GM12878 (cell line): ENCODE measurements around the gene NAALAD2. TPM values are rescaled to one million over a fixed set of nuclear protein-coding genes. Genes with fewer than 3 reads are reported as not detected.
"Not testable (repeated sequence)": the region's sequence is repeated elsewhere in the genome, so short reads cannot be mapped to it uniquely, and the experiment has no call there.

ENCODE experiments used
- ATAC-seq: fragments of 200-7000 bp; cut with Tn5 transposase; 3 replicates; pipeline ENCODE4 v1.9.1; 2020; ENCODE audit warnings: mild to moderate bottlenecking, moderate library complexity
- BruUV-seq: library from RNA; stranded (reverse); fragments of 400-500 nt; replicated peaks from 2 replicates; lab custom pipeline; 2021; lab: Mats Ljungman, UMichigan
- CTCF ChIA-PET: fragments of 300-600 bp; sonication (Branson Sonifier 250); formaldehyde crosslinking; extraction: SDS; loops from one replicate; lab custom pipeline; 2021; ENCODE audit warnings: inconsistent platforms; lab: Yijun Ruan, JAX
- POLR2A ChIA-PET: fragments of 350-600 bp; formaldehyde crosslinking; extraction: SDS; loops from one replicate; lab custom pipeline; 2021; ENCODE audit warnings: inconsistent platforms; lab: Charles Lee
- RAD21 ChIA-PET: fragments of 300-600 bp; sonication (Branson Sonifier 250); formaldehyde crosslinking; loops from one replicate; lab custom pipeline; 2023; ENCODE audit warnings: antibody characterized with exemption; ENCODE audit not compliant: unreplicated experiment; lab: Charles Lee
- SMC1A ChIA-PET: fragments of 300-600 bp; sonication (Branson Sonifier 250); formaldehyde crosslinking; loops from one replicate; lab custom pipeline; 2023; ENCODE audit not compliant: unreplicated experiment, uncharacterized antibody; lab: Charles Lee
- DNase-seq: peaks from one replicate; pipeline ENCODE4 v3.0.0-alpha.2; 2011; ENCODE audit warnings: low read depth, low spot score
- FAIRE-seq: peaks from 3 replicates; lab custom pipeline; 2011; peaks lifted over from hg19 to GRCh38; lab: Jason Lieb, UNC
- H2AFZ ChIP-seq: 2 replicates; pipeline ENCODE4 v1.6.0; 2011; ENCODE audit warnings: low read depth, low read length, control low read depth; ENCODE audit not compliant: control insufficient read depth
- H3K27ac ChIP-seq: 2 replicates; pipeline ENCODE4 v1.5.1; 2011; ENCODE audit warnings: control low read depth; ENCODE audit not compliant: control insufficient read depth, insufficient read depth
- H3K27me3 ChIP-seq, 2 experiments: replicated peaks in 1 of 2; 2 replicates each; pipeline versions ENCODE4 v1.6.0 to v1.6.1; 2011; ENCODE audit warnings: low read length in 1 of 2; ENCODE audit not compliant: control insufficient read depth in 2 of 2, insufficient read depth in 2 of 2
- H3K36me3 ChIP-seq, 2 experiments: 2 replicates each; pipeline ENCODE4 v1.5.1; 2011; ENCODE audit warnings: low read length in 1 of 2; ENCODE audit not compliant: control insufficient read depth in 2 of 2, insufficient read depth in 2 of 2
- H3K4me1 ChIP-seq: 2 replicates; pipeline ENCODE4 v1.6.1; 2011; ENCODE audit warnings: mild to moderate bottlenecking, low read length, moderate library complexity, mixed read lengths; ENCODE audit not compliant: control insufficient read depth, insufficient read depth
- H3K4me2 ChIP-seq: 2 replicates; pipeline ENCODE4 v1.6.0; 2011; ENCODE audit warnings: control low read depth; ENCODE audit not compliant: control insufficient read depth, insufficient read depth
- H3K4me3 ChIP-seq: fragments of 200-600 bp; sonication (generic); 2 replicates; pipeline ENCODE4 v1.5.1; 2016
- H3K79me2 ChIP-seq: 2 replicates; pipeline ENCODE4 v1.6.0; 2011; ENCODE audit warnings: low read length; ENCODE audit not compliant: control insufficient read depth, insufficient read depth
- H3K9ac ChIP-seq: 2 replicates; pipeline ENCODE4 v1.8.0; 2011; ENCODE audit warnings: low read length, control low read depth, mixed read lengths; ENCODE audit not compliant: control insufficient read depth, insufficient read depth
- H3K9me3 ChIP-seq: replicated peaks from 3 replicates; pipeline ENCODE4 v1.5.1; 2011; ENCODE audit warnings: mild to moderate bottlenecking, low read length; ENCODE audit not compliant: control insufficient read depth, insufficient read depth
- H4K20me1 ChIP-seq: 2 replicates; pipeline ENCODE4 v1.6.0; 2011; ENCODE audit not compliant: control insufficient read depth, insufficient read depth
- LARP7 ChIP-seq: fragments of 450-650 bp; IDR thresholded peaks from 2 replicates; pipeline ENCODE4 v1.6.1; 2017; ENCODE audit warnings: mild to moderate bottlenecking
- MEF2A ChIP-seq: IDR thresholded peaks from 2 replicates; pipeline ENCODE4 v1.6.1; 2011; ENCODE audit warnings: low read depth, mild to moderate bottlenecking, low read length, moderate library complexity; ENCODE audit not compliant: insufficient read depth
- RB1 ChIP-seq: fragments of 450-650 bp; formaldehyde crosslinking; IDR thresholded peaks from 2 replicates; pipeline ENCODE4 v1.6.1; 2017; ENCODE audit warnings: mild to moderate bottlenecking, borderline replicate concordance
- ZNF217 ChIP-seq: fragments of 450-650 bp; IDR thresholded peaks from 2 replicates; pipeline ENCODE4 v1.6.1; 2017; ENCODE audit warnings: antibody characterized with exemption, mild to moderate bottlenecking
- whole genome bisulfite sequencing: methylation state at CpG from one replicate; pipeline ENCODE4 v1.1.6; 2016; ENCODE audit warnings: low lambda C conversion rate; ENCODE audit not compliant: insufficient replicate concordance, insufficient coverage; ENCODE audit errors: missing lambda C conversion rate; 5-methylcytosine and 5-hydroxymethylcytosine counted together
- in situ Hi-C: fragments of 300-500 bp; cut with MboI; formaldehyde crosslinking; loops from 9 replicates; pipeline ENCODE4 v1.14.3; 2018; ENCODE audit warnings: mixed read lengths
- intact Hi-C: fragments of 100-400 bp; cut with micrococcal nuclease; formaldehyde crosslinking; loops from one replicate; pipeline ENCODE4 v1.14.2; 2022; ENCODE audit not compliant: unreplicated experiment
- polyA plus RNA-seq, 11 experiments: library from polyadenylated mRNA; depleted of rRNA in 4 of 11; unstranded in 6 of 11; stranded (reverse) in 5 of 11; fragments of >200 nt; fragmentation: Nextera tagmentation in 4 of 11; fragmentation: Illumina TruSeq in 1 of 11; extraction: Ambion mirVana in 4 of 11; extraction: Trizol in 1 of 11; gene quantifications; 1 replicate in 1 of 11; 2 replicates in 10 of 11; pipeline versions ENCODE4 v1.2.1 to v1.2.3, GENCODE V29; 2011 to 2016; ENCODE audit warnings: inconsistent platforms in 2 of 11, missing spikeins in 2 of 11, low read depth in 1 of 11
- total RNA-seq, 4 experiments: library from RNA; depleted of rRNA in 3 of 4; stranded (reverse); fragments of >200 nt in 3 of 4; fragmentation: Illumina TruSeq in 1 of 4; extraction: Trizol in 1 of 4; gene quantifications; 2 replicates each; pipeline versions ENCODE4 v1.2.1 to v1.2.3, GENCODE V29; 2013 to 2021
- TF ChIP-seq, protein P1 (sequence below): fragments of 450-650 bp; formaldehyde crosslinking; IDR thresholded peaks from 2 replicates; pipeline ENCODE4 v1.4.0; 2022; ENCODE audit warnings: mild to moderate bottlenecking, moderate library complexity
- TF ChIP-seq, protein P2 (sequence below), 3 experiments: IDR thresholded peaks in 2 of 3; conservative IDR thresholded peaks in 1 of 3; 2 replicates each; pipeline ENCODE4 v1.5.1; 2011; ENCODE audit warnings: low read depth in 3 of 3, low read length in 3 of 3, mild to moderate bottlenecking in 3 of 3, control low read depth in 2 of 3, moderate library complexity in 2 of 3, inconsistent platforms in 1 of 3, mixed read lengths in 1 of 3; ENCODE audit not compliant: control insufficient read depth in 2 of 3, insufficient read depth in 1 of 3; ENCODE audit errors: extremely low read depth in 1 of 3
- TF ChIP-seq, protein P3 (sequence below): fragments of 450-650 bp; IDR thresholded peaks from 2 replicates; pipeline ENCODE4 v1.6.1; 2014; ENCODE audit warnings: mild to moderate bottlenecking
- TF ChIP-seq, protein P4 (sequence below): IDR thresholded peaks from 2 replicates; pipeline ENCODE4 v1.6.1; 2012; ENCODE audit warnings: low read length, inconsistent platforms

Gene NAALAD2
- total and polyA plus RNA-seq, 10 of the 15 experiments (the other 5 are each of a cell fraction or from before 2014, with no cell fraction given), result 0.05 to 0.24 (median 0.11) TPM; not detected in 5

DNA sequence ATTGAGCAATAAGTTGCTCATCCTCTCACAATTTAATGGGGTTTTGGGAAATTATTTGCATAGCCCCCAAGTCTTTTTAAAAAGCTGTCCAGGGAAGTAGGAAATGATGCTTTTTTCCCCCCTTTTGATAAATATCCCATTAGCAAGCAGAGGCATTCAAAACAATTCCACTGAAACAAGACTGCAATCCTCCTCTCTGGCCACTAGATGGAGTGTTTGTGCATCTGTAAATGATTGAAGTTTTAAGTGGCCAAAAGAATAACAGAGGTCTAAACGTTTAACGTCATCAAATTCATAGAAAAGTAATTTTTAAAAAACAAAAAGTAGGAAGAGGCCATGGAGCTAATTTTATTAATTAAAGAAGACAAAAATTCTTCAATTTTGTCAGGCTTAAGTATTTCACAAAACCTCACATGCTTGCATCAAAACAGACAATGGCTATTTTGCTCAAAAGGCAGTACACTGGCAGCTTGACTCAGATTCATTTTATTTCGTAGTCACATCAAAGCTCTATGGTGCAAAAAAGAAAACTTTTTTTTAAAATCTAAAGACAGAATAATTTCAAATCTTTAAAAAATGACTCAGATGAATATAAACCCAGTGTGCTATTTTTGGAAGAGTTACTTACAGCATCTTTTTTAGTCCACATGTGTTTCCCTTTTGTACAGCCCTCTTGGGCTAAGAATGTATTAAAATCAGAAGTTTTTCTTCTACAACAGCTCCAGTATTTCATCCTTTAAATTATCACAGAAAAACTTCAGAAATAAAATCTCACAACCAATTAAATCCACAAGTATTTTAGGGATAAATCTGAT is 70.6 kb downstream of the NAALAD2 start (continued):
- TF ChIP-seq, protein P1, sequence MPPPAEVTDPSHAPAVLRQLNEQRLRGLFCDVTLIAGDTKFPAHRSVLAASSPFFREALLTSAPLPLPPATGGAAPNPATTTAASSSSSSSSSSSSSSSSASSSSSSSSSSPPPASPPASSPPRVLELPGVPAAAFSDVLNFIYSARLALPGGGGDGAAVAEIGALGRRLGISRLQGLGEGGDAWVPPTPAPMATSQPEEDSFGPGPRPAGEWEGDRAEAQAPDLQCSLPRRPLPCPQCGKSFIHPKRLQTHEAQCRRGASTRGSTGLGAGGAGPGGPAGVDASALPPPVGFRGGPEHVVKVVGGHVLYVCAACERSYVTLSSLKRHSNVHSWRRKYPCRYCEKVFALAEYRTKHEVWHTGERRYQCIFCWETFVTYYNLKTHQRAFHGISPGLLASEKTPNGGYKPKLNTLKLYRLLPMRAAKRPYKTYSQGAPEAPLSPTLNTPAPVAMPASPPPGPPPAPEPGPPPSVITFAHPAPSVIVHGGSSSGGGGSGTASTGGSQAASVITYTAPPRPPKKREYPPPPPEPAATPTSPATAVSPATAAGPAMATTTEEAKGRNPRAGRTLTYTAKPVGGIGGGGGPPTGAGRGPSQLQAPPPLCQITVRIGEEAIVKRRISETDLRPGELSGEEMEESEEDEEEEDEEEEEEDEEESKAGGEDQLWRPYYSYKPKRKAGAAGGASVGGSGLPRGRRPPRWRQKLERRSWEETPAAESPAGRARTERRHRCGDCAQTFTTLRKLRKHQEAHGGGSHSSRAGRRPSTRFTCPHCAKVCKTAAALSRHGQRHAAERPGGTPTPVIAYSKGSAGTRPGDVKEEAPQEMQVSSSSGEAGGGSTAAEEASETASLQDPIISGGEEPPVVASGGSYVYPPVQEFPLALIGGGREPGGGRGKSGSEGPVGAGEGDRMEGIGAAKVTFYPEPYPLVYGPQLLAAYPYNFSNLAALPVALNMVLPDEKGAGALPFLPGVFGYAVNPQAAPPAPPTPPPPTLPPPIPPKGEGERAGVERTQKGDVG (CRISPR knock-in tag), result no peak
- TF ChIP-seq, protein P2, sequence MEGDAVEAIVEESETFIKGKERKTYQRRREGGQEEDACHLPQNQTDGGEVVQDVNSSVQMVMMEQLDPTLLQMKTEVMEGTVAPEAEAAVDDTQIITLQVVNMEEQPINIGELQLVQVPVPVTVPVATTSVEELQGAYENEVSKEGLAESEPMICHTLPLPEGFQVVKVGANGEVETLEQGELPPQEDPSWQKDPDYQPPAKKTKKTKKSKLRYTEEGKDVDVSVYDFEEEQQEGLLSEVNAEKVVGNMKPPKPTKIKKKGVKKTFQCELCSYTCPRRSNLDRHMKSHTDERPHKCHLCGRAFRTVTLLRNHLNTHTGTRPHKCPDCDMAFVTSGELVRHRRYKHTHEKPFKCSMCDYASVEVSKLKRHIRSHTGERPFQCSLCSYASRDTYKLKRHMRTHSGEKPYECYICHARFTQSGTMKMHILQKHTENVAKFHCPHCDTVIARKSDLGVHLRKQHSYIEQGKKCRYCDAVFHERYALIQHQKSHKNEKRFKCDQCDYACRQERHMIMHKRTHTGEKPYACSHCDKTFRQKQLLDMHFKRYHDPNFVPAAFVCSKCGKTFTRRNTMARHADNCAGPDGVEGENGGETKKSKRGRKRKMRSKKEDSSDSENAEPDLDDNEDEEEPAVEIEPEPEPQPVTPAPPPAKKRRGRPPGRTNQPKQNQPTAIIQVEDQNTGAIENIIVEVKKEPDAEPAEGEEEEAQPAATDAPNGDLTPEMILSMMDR (IDR thresholded peaks at IDR 0.05 in 2 of 3, conservative IDR thresholded peaks at IDR 0.05 in 1 of 3; ENCODE audit: control insufficient read depth in 2 of 3, extremely low read depth in 1 of 3, insufficient read depth in 1 of 3, low read depth in 3 of 3, low read length in 3 of 3), result peak; percentile 82 to 86 (median 86)
- TF ChIP-seq MEF2A (no peak), LARP7 (no peak), RB1 (no peak), ZNF217 (no peak)
- TF ChIP-seq, protein P3, sequence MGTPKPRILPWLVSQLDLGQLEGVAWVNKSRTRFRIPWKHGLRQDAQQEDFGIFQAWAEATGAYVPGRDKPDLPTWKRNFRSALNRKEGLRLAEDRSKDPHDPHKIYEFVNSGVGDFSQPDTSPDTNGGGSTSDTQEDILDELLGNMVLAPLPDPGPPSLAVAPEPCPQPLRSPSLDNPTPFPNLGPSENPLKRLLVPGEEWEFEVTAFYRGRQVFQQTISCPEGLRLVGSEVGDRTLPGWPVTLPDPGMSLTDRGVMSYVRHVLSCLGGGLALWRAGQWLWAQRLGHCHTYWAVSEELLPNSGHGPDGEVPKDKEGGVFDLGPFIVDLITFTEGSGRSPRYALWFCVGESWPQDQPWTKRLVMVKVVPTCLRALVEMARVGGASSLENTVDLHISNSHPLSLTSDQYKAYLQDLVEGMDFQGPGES, result no peak
- TF ChIP-seq, protein P4, sequence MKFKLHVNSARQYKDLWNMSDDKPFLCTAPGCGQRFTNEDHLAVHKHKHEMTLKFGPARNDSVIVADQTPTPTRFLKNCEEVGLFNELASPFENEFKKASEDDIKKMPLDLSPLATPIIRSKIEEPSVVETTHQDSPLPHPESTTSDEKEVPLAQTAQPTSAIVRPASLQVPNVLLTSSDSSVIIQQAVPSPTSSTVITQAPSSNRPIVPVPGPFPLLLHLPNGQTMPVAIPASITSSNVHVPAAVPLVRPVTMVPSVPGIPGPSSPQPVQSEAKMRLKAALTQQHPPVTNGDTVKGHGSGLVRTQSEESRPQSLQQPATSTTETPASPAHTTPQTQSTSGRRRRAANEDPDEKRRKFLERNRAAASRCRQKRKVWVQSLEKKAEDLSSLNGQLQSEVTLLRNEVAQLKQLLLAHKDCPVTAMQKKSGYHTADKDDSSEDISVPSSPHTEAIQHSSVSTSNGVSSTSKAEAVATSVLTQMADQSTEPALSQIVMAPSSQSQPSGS, result no peak

DNA sequence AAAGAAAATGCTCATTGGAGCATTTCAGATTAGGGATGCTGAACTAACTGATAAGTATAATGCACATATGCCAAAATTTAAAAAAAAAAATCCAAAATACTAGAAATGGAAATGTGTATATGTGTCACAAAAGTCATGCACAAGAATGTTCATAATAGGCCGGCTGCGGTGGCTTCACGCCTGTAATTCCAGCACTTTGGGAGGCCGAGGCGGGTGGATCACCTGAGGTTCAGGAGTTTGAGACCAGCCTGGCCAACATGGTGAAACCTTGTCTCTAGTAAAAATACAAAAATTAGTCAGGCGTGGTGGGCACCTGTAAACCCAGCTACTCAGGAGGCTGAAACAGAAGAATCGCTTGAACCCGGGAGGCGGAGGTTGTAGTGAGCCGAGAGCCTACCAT is 73.5 kb downstream of the NAALAD2 start:
- ATAC-seq, RAD21 ChIA-PET, H3K27ac ChIP-seq, in situ Hi-C loops, SMC1A ChIA-PET, H3K79me2 ChIP-seq, H3K4me1 ChIP-seq, DNase-seq, H3K4me3 ChIP-seq, H4K20me1 ChIP-seq, FAIRE-seq, H3K9me3 ChIP-seq, H3K27me3 ChIP-seq, H2AFZ ChIP-seq, POLR2A ChIA-PET, BruUV-seq, H3K9ac ChIP-seq, CTCF ChIA-PET, H3K4me2 ChIP-seq: not testable (repeated sequence)
- intact Hi-C loops, result loop anchor here (2.0 kb wide), 1 partner anchor 15 kb away; the partner anchor contains the start of gene CHORDC1
- H3K36me3 ChIP-seq, result peaks cover 0 to 19% of the 10 kb centered on the region in 2 experiments; a peak in 3 of 4 replicates
- 92% methylated on average over 10 of the region's 10 CpGs for WGBS
